K562 (cell line): ENCODE measurements around the gene CLSTN1. TPM values are rescaled to one million over a fixed set of nuclear protein-coding genes. Genes with fewer than 3 reads are reported as not detected.
A peak's percentile ranks its signal among the peaks of the same experiment; 100 is the strongest.

Experiments
- ATAC-seq: fragments of 200-7000 bp; cut with Tn5 transposase; 3 replicates; pipeline ENCODE4 v1.9.1; 2020; ENCODE audit warnings: moderate library complexity
- BruUV-seq: library from RNA; stranded (reverse); fragments of 400-500 nt; replicated peaks from 2 replicates; lab custom pipeline; 2021; lab: Mats Ljungman, UMichigan
- CTCF ChIA-PET: fragments of 300-600 bp; formaldehyde crosslinking; extraction: SDS; loops from one replicate; lab custom pipeline; 2021; ENCODE audit warnings: low intra/inter-chr PET ratio; lab: Yijun Ruan, JAX
- POLR2A ChIA-PET: fragments of 300-600, 350-650 bp; sonication (Branson Sonifier 250); formaldehyde crosslinking; extraction: SDS; loops from one replicate; lab custom pipeline; 2021; ENCODE audit warnings: antibody characterized with exemption, inconsistent platforms; lab: Yijun Ruan, JAX
- DNase-seq, 4 experiments: peaks; one replicate each; pipeline versions ENCODE4 v3.0.0 to v3.0.0-alpha.2; 2011 to 2018; ENCODE audit warnings: low spot score in 3 of 4, mixed read lengths in 3 of 4; ENCODE audit errors: extremely low read depth in 1 of 4
- FAIRE-seq: peaks from 2 replicates; lab custom pipeline; 2011; peaks lifted over from hg19 to GRCh38; lab: Jason Lieb, UNC
- H2AFZ ChIP-seq: 2 replicates; pipeline ENCODE4 v1.6.0; 2011; ENCODE audit warnings: low read depth, low read length, control low read depth, inconsistent platforms
- H3K27ac ChIP-seq: fragments of 200-600 bp; 3 replicates; pipeline ENCODE4 v1.8.0; 2011; ENCODE audit warnings: low read depth, mild to moderate bottlenecking, control low read depth, inconsistent platforms, low read length, moderate library complexity, mixed read lengths; ENCODE audit errors: extremely low read depth
- H3K27me3 ChIP-seq, 2 experiments: fragments of 300-600 bp in 1 of 2; 2 replicates in 1 of 2; 3 replicates in 1 of 2; pipeline versions ENCODE4 v1.6.0 to v1.8.0; 2011; ENCODE audit warnings: inconsistent platforms in 2 of 2, low read length in 2 of 2, mild to moderate bottlenecking in 1 of 2, mixed read lengths in 1 of 2, moderate library complexity in 1 of 2; ENCODE audit not compliant: control insufficient read depth in 2 of 2, insufficient read depth in 2 of 2
- H3K36me3 ChIP-seq: fragments of 300-600 bp; 3 replicates; pipeline ENCODE4 v1.8.0; 2011; ENCODE audit warnings: mild to moderate bottlenecking, low read length, inconsistent platforms; ENCODE audit not compliant: control insufficient read depth, insufficient read depth
- H3K4me1 ChIP-seq, 2 experiments: fragments of 200-600 bp in 1 of 2; replicated peaks in 1 of 2; 2 replicates in 1 of 2; 3 replicates in 1 of 2; pipeline versions ENCODE4 v1.5.1 to v1.8.0; 2011; ENCODE audit warnings: inconsistent platforms in 2 of 2, low read length in 2 of 2, mild to moderate bottlenecking in 1 of 2, mixed read lengths in 1 of 2, moderate library complexity in 1 of 2; ENCODE audit not compliant: control insufficient read depth in 2 of 2, insufficient read depth in 2 of 2
- H3K4me2 ChIP-seq: 2 replicates; pipeline ENCODE4 v1.6.1; 2011; ENCODE audit warnings: low read length, control low read depth, inconsistent platforms, mixed read lengths; ENCODE audit not compliant: insufficient read depth
- H3K4me3 ChIP-seq: fragments of 200-600 bp; sonication (generic), shearing (Covaris generic); 2 replicates; pipeline ENCODE4 v1.5.1; 2016; ENCODE audit warnings: control low read depth, inconsistent platforms
- H3K79me2 ChIP-seq: fragments of 200-600 bp; 3 replicates; pipeline ENCODE4 v1.8.0; 2011; ENCODE audit warnings: low read length, inconsistent platforms; ENCODE audit not compliant: control insufficient read depth, insufficient read depth
- H3K9ac ChIP-seq, 2 experiments: 2 replicates each; pipeline versions ENCODE4 v1.6.0 to v1.6.1; 2011; ENCODE audit warnings: low read depth in 2 of 2, low read length in 2 of 2, control low read depth in 1 of 2, inconsistent platforms in 1 of 2, mild to moderate bottlenecking in 1 of 2, mixed read lengths in 1 of 2; ENCODE audit not compliant: insufficient read depth in 1 of 2
- H3K9me1 ChIP-seq: one replicate; pipeline ENCODE4 v1.6.0; 2011; ENCODE audit warnings: inconsistent platforms, mild to moderate bottlenecking, low read length, moderate library complexity; ENCODE audit not compliant: control insufficient read depth, insufficient read depth
- H3K9me3 ChIP-seq: replicated peaks from 2 replicates; pipeline ENCODE4 v1.5.1; 2011; ENCODE audit warnings: low read depth, low read length, inconsistent platforms; ENCODE audit not compliant: control insufficient read depth, insufficient read depth
- H4K20me1 ChIP-seq: replicated peaks from 2 replicates; pipeline ENCODE4 v1.6.1; 2011; ENCODE audit warnings: low read length, inconsistent platforms, mixed read lengths; ENCODE audit not compliant: control insufficient read depth, insufficient read depth
- CREB1 ChIP-seq, 2 experiments: sonication (generic) in 1 of 2; formaldehyde crosslinking in 1 of 2; IDR thresholded peaks; 2 replicates each; pipeline versions ENCODE4 v1.6.1 to v1.8.0; 2012 to 2022; ENCODE audit warnings: inconsistent platforms in 1 of 2, mild to moderate bottlenecking in 1 of 2, missing genetic modification reagents in 1 of 2, moderate library complexity in 1 of 2
- CREM ChIP-seq: IDR thresholded peaks from 2 replicates; pipeline ENCODE4 v1.6.1; 2014; ENCODE audit warnings: antibody characterized with exemption, low read depth
- CTBP1 ChIP-seq: fragments of 450-650 bp; IDR thresholded peaks from 2 replicates; pipeline ENCODE4 v1.6.1; 2016; ENCODE audit warnings: borderline replicate concordance
- ERF ChIP-seq: fragments of 450-650 bp; formaldehyde crosslinking; IDR thresholded peaks from 2 replicates; pipeline ENCODE4 v1.4.0; 2020; ENCODE audit warnings: mild to moderate bottlenecking, mixed read lengths
- FIP1L1 ChIP-seq: fragments of 200-400 bp; formaldehyde crosslinking; IDR thresholded peaks from 2 replicates; pipeline ENCODE4 v1.6.1; 2018; ENCODE audit warnings: mild to moderate bottlenecking, low read depth, low read length; ENCODE audit not compliant: poor library complexity, severe bottlenecking
- NONO ChIP-seq, 2 experiments: fragments of 200-400 bp in 1 of 2; fragments of 450-650 bp in 1 of 2; formaldehyde crosslinking in 1 of 2; IDR thresholded peaks; 2 replicates each; pipeline ENCODE4 v1.6.1; 2017; ENCODE audit warnings: low read depth in 2 of 2, mild to moderate bottlenecking in 2 of 2, moderate library complexity in 2 of 2, low read length in 1 of 2
- NRF1 ChIP-seq, 2 experiments: fragments of 450-650 bp; IDR thresholded peaks in 1 of 2; conservative IDR thresholded peaks in 1 of 2; 2 replicates each; pipeline ENCODE4 v1.6.1; 2014; ENCODE audit warnings: mild to moderate bottlenecking in 2 of 2
- PHF8 ChIP-seq: fragments of 200-600 bp; sonication (generic); IDR thresholded peaks from 2 replicates; pipeline ENCODE4 v1.6.1; 2012; ENCODE audit warnings: mixed run types, mild to moderate bottlenecking, inconsistent platforms, low read length, moderate library complexity, borderline replicate concordance
- POLR2A ChIP-seq: fragments of 450-650 bp; conservative IDR thresholded peaks from 2 replicates; pipeline ENCODE4 v1.6.1; 2016
- POLR2AphosphoS5 ChIP-seq: IDR thresholded peaks from 2 replicates; pipeline ENCODE4 v1.6.1; 2011; ENCODE audit warnings: mild to moderate bottlenecking, low read depth, low read length, moderate library complexity; ENCODE audit not compliant: control insufficient read depth, insufficient read depth
- POLR2G ChIP-seq: fragments of 200-400 bp; formaldehyde crosslinking; IDR thresholded peaks from 2 replicates; pipeline ENCODE4 v1.6.1; 2017; ENCODE audit warnings: low read depth, mild to moderate bottlenecking, antibody characterized with exemption, low read length, moderate library complexity
- RB1 ChIP-seq: fragments of 450-650 bp; IDR thresholded peaks from 2 replicates; pipeline ENCODE4 v1.6.1; 2017; ENCODE audit warnings: low read depth, mild to moderate bottlenecking
- RBBP5 ChIP-seq: fragments of 200-600 bp; sonication (generic); IDR thresholded peaks from 2 replicates; pipeline ENCODE4 v1.6.1; 2012; ENCODE audit warnings: borderline replicate concordance, mild to moderate bottlenecking, low read length, control low read depth, inconsistent platforms; ENCODE audit not compliant: insufficient read depth, poor library complexity, severe bottlenecking
- SIN3B ChIP-seq: fragments of 450-650 bp; IDR thresholded peaks from 2 replicates; pipeline ENCODE4 v1.6.1; 2017; ENCODE audit warnings: low read depth, mild to moderate bottlenecking, moderate library complexity
- THAP12 ChIP-seq: fragments of 250-450 bp; sonication (Bioruptor Pico); IDR thresholded peaks from 2 replicates; pipeline ENCODE4 v1.9.0; 2021; ENCODE audit warnings: mild to moderate bottlenecking, inconsistent platforms
- ZEB2 ChIP-seq: fragments of 450-650 bp; IDR thresholded peaks from 2 replicates; pipeline ENCODE4 v1.6.1; 2016
- ZNF24 ChIP-seq: fragments of 450-650 bp; IDR thresholded peaks from 2 replicates; pipeline ENCODE4 v1.6.1; 2016
- ZNF586 ChIP-seq: fragments of 450-650 bp; formaldehyde crosslinking; conservative IDR thresholded peaks from 2 replicates; pipeline ENCODE4 v1.4.0; 2020; ENCODE audit warnings: mild to moderate bottlenecking, moderate library complexity
- WGBS: fragments of 100-300 bp; shearing (Covaris generic); methylation state at CpG from one replicate; pipeline ENCODE4 v1.1.6; 2016; ENCODE audit warnings: low coverage, mixed read lengths; ENCODE audit not compliant: insufficient coverage; ENCODE audit errors: missing lambda C conversion rate; 5-methylcytosine and 5-hydroxymethylcytosine counted together
- in situ Hi-C: fragments of 300-500 bp; cut with MboI; formaldehyde crosslinking; loops from 4 replicates; pipeline ENCODE4 v1.15.0; 2018; ENCODE audit warnings: inconsistent platforms, mixed read lengths
- intact Hi-C: fragments of 100-400 bp; cut with micrococcal nuclease; formaldehyde crosslinking; loops from 2 replicates; pipeline ENCODE4 v1.14.2; 2022
- polyA plus RNA-seq, 8 experiments: library from polyadenylated mRNA; depleted of rRNA in 4 of 8; stranded (reverse) in 5 of 8; unstranded in 3 of 8; fragments of >200 nt; fragmentation: Nextera tagmentation in 2 of 8; fragmentation: Illumina TruSeq in 1 of 8; extraction: Ambion mirVana in 2 of 8; extraction: Trizol in 1 of 8; gene quantifications; 2 replicates each; pipeline versions ENCODE4 v1.2.1 to v1.2.3, GENCODE V29; 2011 to 2014; ENCODE audit warnings: inconsistent platforms in 1 of 8, missing spikeins in 1 of 8
- total RNA-seq, 7 experiments: library from RNA; depleted of rRNA in 6 of 7; stranded (reverse); fragments of >200 nt in 6 of 7; fragmentation: Illumina TruSeq in 2 of 7; extraction: Trizol in 2 of 7; gene quantifications; 2 replicates each; pipeline versions ENCODE4 v1.2.1 to v1.2.3, GENCODE V29; 2011 to 2021; ENCODE audit warnings: low replicate concordance in 1 of 7
- TF ChIP-seq, protein P1 (sequence below), 2 experiments: IDR thresholded peaks; 2 replicates each; pipeline ENCODE4 v1.6.1; 2012; ENCODE audit warnings: improper control_type of control experiment in 2 of 2, low read depth in 2 of 2, low read length in 2 of 2, borderline replicate concordance in 1 of 2

The CLSTN1 gene
- total and polyA plus RNA-seq, 9 of the 15 experiments (the other 6 are each of a cell fraction or from before 2014, with no cell fraction given): 1.1 to 32.5 (median 13.3) TPM

DNA sequence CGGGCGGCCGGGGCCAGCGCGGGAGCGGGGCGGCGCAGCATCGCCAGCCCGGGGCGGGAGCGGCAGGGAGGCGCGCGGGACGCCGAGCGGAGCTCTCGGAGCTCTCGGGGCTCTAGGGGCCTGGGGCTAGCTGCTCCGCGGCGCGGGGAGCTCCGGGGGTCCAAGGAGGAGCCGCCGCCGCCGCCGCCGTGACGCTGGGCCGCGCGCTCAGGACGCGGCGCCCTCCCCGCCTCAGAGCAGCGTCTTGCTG is 147 bp downstream of the CLSTN1 start:
- intact Hi-C loops (no loop called here), in situ Hi-C loops (no loop called here)
- Histone ChIP-seq H4K20me1 (peaks cover 4% of the 10 kb centered on the region; the same call in 1 of the 2 replicates), H3K79me2 (peaks cover 20% of the 10 kb centered on the region), H3K27me3 (peaks cover 4 to 26% of the 10 kb centered on the region in 2 experiments; a peak in 4 of 5 replicates), H3K4me3 (peak overlapping the region; percentile 62), H3K36me3 (no peaks in the 10 kb centered on the region), H3K9me1 (no peaks in the 10 kb centered on the region), H3K9ac (peak overlapping the region; percentile 28 to 83; a peak in 3 of 4 replicates), H3K9me3 (no peaks in the 10 kb centered on the region), H3K27ac (peak overlapping the region; percentile 27; the same call in 1 of the 3 replicates), H3K4me2 (peak overlapping the region; percentile 90; the same call in 1 of the 2 replicates), H2AFZ (peak overlapping the region; percentile 64; the same call in 1 of the 2 replicates), H3K4me1 (peaks cover 16 to 28% of the 10 kb centered on the region in 2 experiments)
- BruUV-seq: no TSS peak
- FAIRE-seq (no peak), ATAC-seq (peak; percentile 62), DNase-seq (peak in 1 of 4 experiments; percentile 70)
- ChIA-PET POLR2A (no interaction called here), CTCF (no interaction called here)
- 0% methylated on average over 20 of the region's 40 CpGs for WGBS
- TF ChIP-seq ZNF24: 0 out of 2 replicates have a peak, but pooled peaks have one; percentile 15
- TF ChIP-seq ZNF586 (CRISPR knock-in tag): no peak
- TF ChIP-seq POLR2AphosphoS5: peak; percentile 51; the same call in 1 of the 2 replicates
- peak; percentile 74; the same call in 1 of the 2 replicates for TF ChIP-seq CTBP1
- TF ChIP-seq PHF8: peak; percentile 68; the same call in 1 of the 2 replicates
- TF ChIP-seq FIP1L1: peak; percentile 16
- peak; percentile 77 for TF ChIP-seq RB1
- peak; percentile 72 for TF ChIP-seq SIN3B
- TF ChIP-seq CREM: 0 out of 2 replicates have a peak, but pooled peaks have one; percentile 11
- peak; percentile 16 for TF ChIP-seq RBBP5
- TF ChIP-seq CREB1 (IDR thresholded peaks at IDR 0.05): 0 out of 2 replicates have a peak, but pooled peaks have one; percentile 34
- no peak for TF ChIP-seq CREB1 (CRISPR knock-in tag; IDR thresholded peaks at IDR 0.05)
- TF ChIP-seq POLR2A: peak; percentile 47; the same call in 1 of the 2 replicates
- TF ChIP-seq THAP12 (CRISPR knock-in tag): peak; percentile 45; the same call in 1 of the 2 replicates
- TF ChIP-seq POLR2G: peak; percentile 87
- TF ChIP-seq NRF1 (conservative IDR thresholded peaks at IDR 0.05 in 1 of 2, IDR thresholded peaks at IDR 0.05 in 1 of 2): no peak
- TF ChIP-seq ERF (CRISPR knock-in tag): peak; percentile 57; the same call in 1 of the 2 replicates
- TF ChIP-seq ZEB2: no peak
- TF ChIP-seq, protein P1, sequence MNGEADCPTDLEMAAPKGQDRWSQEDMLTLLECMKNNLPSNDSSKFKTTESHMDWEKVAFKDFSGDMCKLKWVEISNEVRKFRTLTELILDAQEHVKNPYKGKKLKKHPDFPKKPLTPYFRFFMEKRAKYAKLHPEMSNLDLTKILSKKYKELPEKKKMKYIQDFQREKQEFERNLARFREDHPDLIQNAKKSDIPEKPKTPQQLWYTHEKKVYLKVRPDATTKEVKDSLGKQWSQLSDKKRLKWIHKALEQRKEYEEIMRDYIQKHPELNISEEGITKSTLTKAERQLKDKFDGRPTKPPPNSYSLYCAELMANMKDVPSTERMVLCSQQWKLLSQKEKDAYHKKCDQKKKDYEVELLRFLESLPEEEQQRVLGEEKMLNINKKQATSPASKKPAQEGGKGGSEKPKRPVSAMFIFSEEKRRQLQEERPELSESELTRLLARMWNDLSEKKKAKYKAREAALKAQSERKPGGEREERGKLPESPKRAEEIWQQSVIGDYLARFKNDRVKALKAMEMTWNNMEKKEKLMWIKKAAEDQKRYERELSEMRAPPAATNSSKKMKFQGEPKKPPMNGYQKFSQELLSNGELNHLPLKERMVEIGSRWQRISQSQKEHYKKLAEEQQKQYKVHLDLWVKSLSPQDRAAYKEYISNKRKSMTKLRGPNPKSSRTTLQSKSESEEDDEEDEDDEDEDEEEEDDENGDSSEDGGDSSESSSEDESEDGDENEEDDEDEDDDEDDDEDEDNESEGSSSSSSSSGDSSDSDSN (IDR thresholded peaks at IDR 0.05; ENCODE audit: borderline replicate concordance in 1 of 2, low read depth in 2 of 2, low read length in 2 of 2): peak in 1 of 2 experiments; percentile 60; a peak in 1 of 4 replicates
- peak; percentile 48 to 75; a peak in 2 of 4 replicates for TF ChIP-seq NONO (IDR thresholded peaks at IDR 0.05; ENCODE audit: low read depth in 2 of 2, low read length in 1 of 2)
